ENCODE measurements around the gene BCL3. TPM values are rescaled to one million over a fixed set of nuclear protein-coding genes. Genes with fewer than 3 reads are reported as not detected.

The BCL3 gene
- total RNA-seq, 1 donor from 2014 or later, result not detected

GRCh38 chr19:44808463-44809371 is 60.2 kb downstream of the BCL3 start, which contains the start of gene BCAM:
BCAM (plus strand) TSS chr19:44809103; CDS start chr19:44809125, 22 bp downstream.
- H3K27me3 Mint-ChIP-seq (ENCODE audit: insufficient read depth, low read depth), result peaks cover 19% of the 10 kb centered on the region
- peaks cover 6% of the 10 kb centered on the region for H3K27me3 ChIP-seq
- peaks cover 22% of the 10 kb centered on the region for H3K4me1 ChIP-seq
- H3K79me2 ChIP-seq (ENCODE audit: low read depth), result no peaks in the 10 kb centered on the region
- H3F3A ChIP-seq (ENCODE audit: low read depth), result peaks cover 27% of the 10 kb centered on the region
- H3K4me3 ChIP-seq, result peak within 1 kb of the TSS; percentile 76
- H3K4me2 ChIP-seq, result peak within 1 kb of the TSS; percentile 99
- peak within 1 kb of the TSS; percentile 81 for H3K4me3 Mint-ChIP-seq
- H3K9me3 ChIP-seq (ENCODE audit: low read depth), result no peaks in the 10 kb centered on the region
- H3K36me3 ChIP-seq, result no peaks in the 10 kb centered on the region
- H3K9ac ChIP-seq, result peak within 1 kb of the TSS; percentile 48
- peaks cover 2% of the 10 kb centered on the region for H3K36me3 Mint-ChIP-seq
- H2AFZ ChIP-seq (replicated peaks), result peak within 1 kb of the TSS; percentile 70
- no peaks in the 10 kb centered on the region for H3K9me3 Mint-ChIP-seq
- H3K27ac Mint-ChIP-seq, result no peak within 1 kb of the TSS
- peak; percentile 91 for DNase-seq (ENCODE audit: low spot score)
- no peaks in the 10 kb centered on the region for H4K20me1 ChIP-seq (ENCODE audit: low read depth)
- TF ChIP-seq EZH2phosphoT487 (IDR thresholded peaks at IDR 0.05), result no peak
- no peak for TF ChIP-seq EZH2 (IDR thresholded peaks at IDR 0.05)
- no peak within 1 kb of the TSS for H3K27ac ChIP-seq
- H3K4me1 Mint-ChIP-seq, result peaks cover 45% of the 10 kb centered on the region

Small RNA genes lying within 50 kb of the gene (microRNA-seq; reads per million reads assigned to microRNA genes)
- not detected for gene MIR8085

Small RNA genes lying within 50 kb of the gene (small RNA-seq; reads per million reads assigned to genes)
- not detected for gene RF00156
- not detected for gene RF00285

Other genes starting within 250 kb of the BCL3 start
- 10.7 and 15.9 TPM in 2 replicates for gene ZNF180, start 248.2 kb upstream of the BCL3 start, total RNA-seq (ENCODE audit: low replicate concordance)
- gene CEACAM20, start 219.0 kb upstream of the BCL3 start, total RNA-seq (ENCODE audit: low replicate concordance), result not detected in 2 replicates
- not detected in 2 replicates for gene IGSF23, start 135.1 kb upstream of the BCL3 start, total RNA-seq (ENCODE audit: low replicate concordance)
- 4.4 and 10.8 TPM in 2 replicates for gene PVR, start 104.8 kb upstream of the BCL3 start, total RNA-seq (ENCODE audit: low replicate concordance)
- 0.09 and 0.59 TPM in 2 replicates for gene CEACAM19, start 77.2 kb upstream of the BCL3 start, total RNA-seq (ENCODE audit: low replicate concordance)
- gene CEACAM16, start 49.6 kb upstream of the BCL3 start, total RNA-seq (ENCODE audit: low replicate concordance), result not detected in 2 replicates
- 1.4 and 1.5 TPM in 2 replicates for gene CBLC, start 29.2 kb downstream of the BCL3 start, total RNA-seq (ENCODE audit: low replicate concordance)
- 7.1 and 16.9 TPM in 2 replicates for gene BCAM, start 60.4 kb downstream of the BCL3 start, total RNA-seq (ENCODE audit: low replicate concordance)
- 54.2 and 210 TPM in 2 replicates for gene NECTIN2, start 97.6 kb downstream of the BCL3 start, total RNA-seq (ENCODE audit: low replicate concordance)
- 30.1 and 110 TPM in 2 replicates for gene TOMM40, start 142.5 kb downstream of the BCL3 start, total RNA-seq (ENCODE audit: low replicate concordance)
- 195 and 530 TPM in 2 replicates for gene APOE, start 157.1 kb downstream of the BCL3 start, total RNA-seq (ENCODE audit: low replicate concordance)
- gene APOC1, start 165.9 kb downstream of the BCL3 start, total RNA-seq (ENCODE audit: low replicate concordance), result 16.1 and 17.6 TPM in 2 replicates
- not detected in 2 replicates for gene APOC4, start 193.5 kb downstream of the BCL3 start, total RNA-seq (ENCODE audit: low replicate concordance)
- not detected in 2 replicates for gene APOC2, start 197.3 kb downstream of the BCL3 start, total RNA-seq (ENCODE audit: low replicate concordance)
- 12.1 and 27.9 TPM in 2 replicates for gene CLPTM1, start 206.7 kb downstream of the BCL3 start, total RNA-seq (ENCODE audit: low replicate concordance)